ENCODE data around the gene MAN2A2.

DNA sequence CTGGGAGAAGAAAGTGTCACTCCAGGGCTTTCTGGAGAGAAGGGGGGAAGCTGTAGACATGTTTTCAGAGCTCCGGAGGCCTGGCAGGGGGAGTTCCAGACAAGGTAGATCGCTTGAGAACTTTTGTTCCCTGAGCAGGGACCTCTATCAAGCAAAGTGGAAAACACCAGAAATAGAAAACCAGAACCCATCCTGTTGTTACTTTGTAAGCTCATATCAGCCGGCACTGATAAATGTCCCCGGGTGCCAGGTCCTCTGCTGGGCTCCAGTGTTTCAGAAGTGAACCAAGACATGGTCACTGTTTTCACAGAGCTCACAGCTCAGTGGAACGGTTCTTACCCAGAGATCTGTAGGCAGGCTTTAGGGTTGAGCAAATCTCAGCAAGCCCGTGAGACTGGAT is 15.7 kb downstream of the MAN2A2 start:
- TF ChIP-seq, protein P1, sequence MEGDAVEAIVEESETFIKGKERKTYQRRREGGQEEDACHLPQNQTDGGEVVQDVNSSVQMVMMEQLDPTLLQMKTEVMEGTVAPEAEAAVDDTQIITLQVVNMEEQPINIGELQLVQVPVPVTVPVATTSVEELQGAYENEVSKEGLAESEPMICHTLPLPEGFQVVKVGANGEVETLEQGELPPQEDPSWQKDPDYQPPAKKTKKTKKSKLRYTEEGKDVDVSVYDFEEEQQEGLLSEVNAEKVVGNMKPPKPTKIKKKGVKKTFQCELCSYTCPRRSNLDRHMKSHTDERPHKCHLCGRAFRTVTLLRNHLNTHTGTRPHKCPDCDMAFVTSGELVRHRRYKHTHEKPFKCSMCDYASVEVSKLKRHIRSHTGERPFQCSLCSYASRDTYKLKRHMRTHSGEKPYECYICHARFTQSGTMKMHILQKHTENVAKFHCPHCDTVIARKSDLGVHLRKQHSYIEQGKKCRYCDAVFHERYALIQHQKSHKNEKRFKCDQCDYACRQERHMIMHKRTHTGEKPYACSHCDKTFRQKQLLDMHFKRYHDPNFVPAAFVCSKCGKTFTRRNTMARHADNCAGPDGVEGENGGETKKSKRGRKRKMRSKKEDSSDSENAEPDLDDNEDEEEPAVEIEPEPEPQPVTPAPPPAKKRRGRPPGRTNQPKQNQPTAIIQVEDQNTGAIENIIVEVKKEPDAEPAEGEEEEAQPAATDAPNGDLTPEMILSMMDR (IDR thresholded peaks at IDR 0.05) = no peak
- TF ChIP-seq POLR2A (IDR thresholded peaks at IDR 0.05) = no peak

Data from Peyer's patch (tissue), 4 donors.